ENCODE results near the gene HSD3B7.

Gene HSD3B7

DNA sequence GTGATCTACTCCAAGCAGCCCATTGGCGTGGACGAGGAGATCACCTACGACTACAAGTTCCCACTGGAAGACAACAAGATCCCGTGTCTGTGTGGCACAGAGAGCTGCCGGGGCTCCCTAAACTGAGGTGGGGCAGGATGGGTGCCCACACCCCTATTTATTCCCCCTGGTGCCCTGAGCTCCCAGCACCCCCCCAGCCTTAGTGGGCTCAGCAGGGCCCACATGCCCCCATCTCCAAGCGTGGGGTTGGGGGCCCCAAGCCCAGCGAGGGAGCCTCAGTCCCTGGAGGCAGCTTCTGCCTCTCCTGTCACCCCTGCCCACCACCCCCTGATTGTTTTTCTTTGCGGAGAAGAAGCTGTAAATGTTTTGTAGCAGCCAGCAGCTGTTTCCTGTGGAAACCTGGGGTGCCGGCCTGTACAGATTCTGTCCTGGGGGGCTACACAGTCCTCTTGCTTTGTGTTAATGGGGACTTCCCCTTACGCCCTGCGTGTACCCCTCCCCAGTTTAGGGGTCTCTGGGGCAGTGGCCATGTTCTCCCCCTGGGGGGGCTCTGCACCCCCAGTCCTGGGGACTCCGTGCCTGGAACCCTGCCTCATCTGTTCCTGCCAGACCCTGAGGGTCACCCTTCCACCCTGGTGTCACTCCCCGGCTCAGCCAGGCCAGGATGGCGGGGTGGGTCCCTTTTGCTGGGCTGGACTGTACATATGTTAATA lies 953 bp upstream of the HSD3B7 start:
- no peak for DNase-seq

DNA sequence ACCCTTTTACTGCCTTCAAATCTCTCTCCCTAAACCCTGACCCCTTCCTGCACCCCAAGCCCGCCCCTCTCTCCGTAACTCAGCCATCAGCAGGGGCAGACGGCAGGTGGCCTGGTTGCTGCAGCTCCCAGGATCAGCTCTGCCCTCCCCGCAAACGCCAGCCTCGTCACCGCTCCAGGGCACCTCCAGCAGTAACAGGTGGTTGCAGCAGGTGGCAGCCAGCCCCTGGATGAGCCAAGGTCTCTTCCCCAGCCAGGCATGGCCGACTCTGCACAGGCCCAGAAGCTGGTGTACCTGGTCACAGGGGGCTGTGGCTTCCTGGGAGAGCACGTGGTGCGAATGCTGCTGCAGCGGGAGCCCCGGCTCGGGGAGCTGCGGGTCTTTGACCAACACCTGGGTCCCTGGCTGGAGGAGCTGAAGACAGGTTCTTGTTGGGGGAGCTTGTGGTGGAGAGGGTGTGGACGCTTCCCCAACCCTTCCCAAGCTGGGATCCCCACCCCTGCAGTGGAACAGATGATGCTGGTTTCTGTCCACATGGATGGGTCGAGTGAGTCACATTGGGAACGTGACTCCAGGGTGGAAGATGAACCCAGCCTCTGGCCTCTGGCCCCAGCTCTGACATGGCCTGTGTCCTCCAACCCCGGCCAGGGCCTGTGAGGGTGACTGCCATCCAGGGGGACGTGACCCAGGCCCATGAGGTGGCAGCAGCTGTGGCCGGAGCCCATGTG lies 558 bp downstream of the HSD3B7 start:
- DNase-seq, result peak; percentile 48

DNA sequence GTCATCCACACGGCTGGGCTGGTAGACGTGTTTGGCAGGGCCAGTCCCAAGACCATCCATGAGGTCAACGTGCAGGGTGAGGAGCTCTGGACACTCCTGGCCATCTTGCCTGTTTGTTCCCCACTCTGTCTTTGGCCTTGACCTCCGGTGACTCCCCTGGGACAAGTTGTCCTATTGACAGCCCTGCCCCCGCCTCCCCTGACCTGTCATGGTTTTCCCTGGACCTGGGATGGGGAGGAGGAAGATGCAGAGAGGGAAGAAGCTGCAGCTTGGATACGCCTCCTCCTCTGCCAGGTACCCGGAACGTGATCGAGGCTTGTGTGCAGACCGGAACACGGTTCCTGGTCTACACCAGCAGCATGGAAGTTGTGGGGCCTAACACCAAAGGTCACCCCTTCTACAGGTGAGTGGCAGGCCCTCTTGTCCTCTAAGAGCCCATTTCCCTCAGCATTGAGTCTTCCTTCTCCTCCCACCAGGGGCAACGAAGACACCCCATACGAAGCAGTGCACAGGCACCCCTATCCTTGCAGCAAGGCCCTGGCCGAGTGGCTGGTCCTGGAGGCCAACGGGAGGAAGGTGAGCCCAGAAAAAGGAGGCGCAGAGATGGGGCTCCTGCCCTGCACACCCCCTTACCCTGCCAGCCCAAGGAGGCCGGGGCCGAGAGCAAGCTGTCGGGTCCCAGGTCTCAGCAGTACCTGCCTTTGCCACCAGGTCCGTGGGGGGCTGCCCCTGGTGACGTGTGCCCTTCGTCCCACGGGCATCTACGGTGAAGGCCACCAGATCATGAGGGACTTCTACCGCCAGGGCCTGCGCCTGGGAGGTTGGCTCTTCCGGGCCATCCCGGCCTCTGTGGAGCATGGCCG lies 1.4 kb downstream of the HSD3B7 start:
- DNase-seq, result no peak

DNA sequence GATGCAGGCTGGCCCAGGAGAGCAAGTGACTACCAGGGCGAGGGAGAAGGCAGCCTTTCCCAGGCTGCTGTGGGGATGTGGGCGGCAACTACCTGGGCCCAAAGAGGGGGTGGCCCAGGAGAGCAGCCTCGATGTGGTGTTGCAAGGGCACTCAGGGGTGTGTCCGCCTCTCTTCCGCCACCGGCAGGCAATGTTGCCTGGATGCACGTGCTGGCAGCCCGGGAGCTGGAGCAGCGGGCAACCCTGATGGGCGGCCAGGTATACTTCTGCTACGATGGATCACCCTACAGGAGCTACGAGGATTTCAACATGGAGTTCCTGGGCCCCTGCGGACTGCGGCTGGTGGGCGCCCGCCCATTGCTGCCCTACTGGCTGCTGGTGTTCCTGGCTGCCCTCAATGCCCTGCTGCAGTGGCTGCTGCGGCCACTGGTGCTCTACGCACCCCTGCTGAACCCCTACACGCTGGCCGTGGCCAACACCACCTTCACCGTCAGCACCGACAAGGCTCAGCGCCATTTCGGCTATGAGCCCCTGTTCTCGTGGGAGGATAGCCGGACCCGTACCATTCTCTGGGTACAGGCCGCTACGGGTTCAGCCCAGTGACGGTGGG lies 2.7 kb downstream of the HSD3B7 start:
- no peak for DNase-seq

DNA sequence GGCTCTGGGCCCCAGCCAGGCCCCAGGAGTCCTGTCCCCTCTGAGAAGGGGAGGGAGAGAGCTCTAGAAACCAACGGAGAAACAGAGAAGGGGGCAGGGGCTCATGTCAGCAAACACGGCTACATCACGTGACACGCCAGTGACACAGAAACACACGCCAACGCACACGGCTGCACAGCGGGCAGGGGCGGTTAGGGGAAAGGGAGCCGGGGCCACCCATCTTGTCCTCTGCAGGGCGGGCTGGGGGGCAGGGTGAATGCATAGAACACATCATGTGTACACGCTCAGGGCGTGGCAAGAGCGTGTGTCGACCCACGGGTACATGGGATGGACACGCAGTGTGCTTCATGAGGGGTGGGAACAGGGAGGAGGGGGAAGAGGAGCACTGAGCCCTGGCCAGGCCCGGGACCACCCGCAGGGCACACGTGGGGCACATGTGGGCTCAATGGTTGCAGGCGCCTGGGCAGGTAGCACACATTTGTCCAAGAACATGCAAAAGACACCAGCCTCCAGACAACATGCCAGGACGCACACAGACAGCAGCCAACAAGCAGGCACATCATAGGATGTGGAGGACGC lies 4.6 kb downstream of the HSD3B7 start:
- no peak for DNase-seq

DNA sequence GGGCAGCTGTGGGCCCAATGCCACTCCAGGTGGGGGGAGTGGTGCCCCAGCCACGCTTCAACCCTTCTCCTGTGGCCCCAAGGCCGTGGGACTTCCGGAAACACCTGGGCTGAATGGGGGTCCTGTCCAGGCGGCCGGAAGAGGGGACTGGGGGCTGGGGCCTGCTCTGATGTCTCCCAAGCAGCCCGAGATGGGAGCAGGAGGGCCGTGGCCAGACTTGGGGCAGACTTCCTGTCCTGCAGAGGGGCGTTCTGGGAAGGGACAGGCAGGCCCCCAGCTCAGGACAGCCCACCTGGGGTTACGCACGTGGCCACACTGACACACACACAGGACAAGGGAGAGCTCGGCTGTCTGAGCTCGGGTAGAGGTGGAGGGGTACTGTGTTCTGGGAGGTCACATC lies 5.1 kb downstream of the HSD3B7 start:
- no peak for DNase-seq

DNA sequence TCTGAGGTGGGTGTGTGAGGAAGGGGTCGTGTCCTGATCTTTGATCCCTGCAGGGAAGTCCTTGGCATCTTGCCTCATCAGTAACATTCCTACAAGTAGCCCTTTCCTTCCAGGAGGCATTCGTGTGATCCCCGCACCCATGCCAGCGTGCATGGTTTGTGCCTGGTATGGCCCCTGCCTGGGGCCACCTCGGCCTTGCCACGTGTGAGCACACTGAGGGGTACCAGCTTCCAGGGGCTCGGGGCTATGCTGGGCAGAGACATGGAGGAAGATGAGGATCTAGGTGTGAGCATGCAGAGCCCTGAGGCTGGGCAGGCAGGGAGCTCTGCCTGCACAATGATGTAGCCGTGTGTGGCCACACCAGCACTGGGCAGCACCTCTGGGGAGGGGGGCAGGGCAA lies 6.0 kb downstream of the HSD3B7 start:
- DNase-seq, result no peak

DNA sequence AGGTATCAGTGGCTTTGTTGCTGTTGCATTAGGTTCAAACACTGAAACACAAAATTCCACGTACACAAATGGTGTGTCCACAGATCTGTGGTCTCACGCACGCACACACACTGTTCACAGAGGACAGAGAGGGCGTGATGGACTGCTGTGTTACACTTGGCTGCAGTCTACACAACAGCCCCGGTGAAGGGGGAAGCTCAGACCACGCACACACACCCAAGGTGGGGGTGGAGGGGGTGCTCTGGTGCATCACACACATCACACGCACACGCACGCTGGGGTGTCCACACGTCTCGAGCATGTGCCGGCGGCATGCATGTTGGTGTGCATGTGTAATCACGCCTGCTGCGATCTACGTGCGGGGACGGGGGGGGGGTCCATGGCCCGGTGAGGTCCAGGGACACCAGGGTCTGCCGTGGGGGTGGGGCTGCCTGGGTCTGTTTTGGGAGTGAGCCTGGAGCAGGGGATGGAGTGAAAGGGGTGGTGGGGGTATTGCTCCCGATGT lies 7.3 kb downstream of the HSD3B7 start:
- no peak for DNase-seq

DNA sequence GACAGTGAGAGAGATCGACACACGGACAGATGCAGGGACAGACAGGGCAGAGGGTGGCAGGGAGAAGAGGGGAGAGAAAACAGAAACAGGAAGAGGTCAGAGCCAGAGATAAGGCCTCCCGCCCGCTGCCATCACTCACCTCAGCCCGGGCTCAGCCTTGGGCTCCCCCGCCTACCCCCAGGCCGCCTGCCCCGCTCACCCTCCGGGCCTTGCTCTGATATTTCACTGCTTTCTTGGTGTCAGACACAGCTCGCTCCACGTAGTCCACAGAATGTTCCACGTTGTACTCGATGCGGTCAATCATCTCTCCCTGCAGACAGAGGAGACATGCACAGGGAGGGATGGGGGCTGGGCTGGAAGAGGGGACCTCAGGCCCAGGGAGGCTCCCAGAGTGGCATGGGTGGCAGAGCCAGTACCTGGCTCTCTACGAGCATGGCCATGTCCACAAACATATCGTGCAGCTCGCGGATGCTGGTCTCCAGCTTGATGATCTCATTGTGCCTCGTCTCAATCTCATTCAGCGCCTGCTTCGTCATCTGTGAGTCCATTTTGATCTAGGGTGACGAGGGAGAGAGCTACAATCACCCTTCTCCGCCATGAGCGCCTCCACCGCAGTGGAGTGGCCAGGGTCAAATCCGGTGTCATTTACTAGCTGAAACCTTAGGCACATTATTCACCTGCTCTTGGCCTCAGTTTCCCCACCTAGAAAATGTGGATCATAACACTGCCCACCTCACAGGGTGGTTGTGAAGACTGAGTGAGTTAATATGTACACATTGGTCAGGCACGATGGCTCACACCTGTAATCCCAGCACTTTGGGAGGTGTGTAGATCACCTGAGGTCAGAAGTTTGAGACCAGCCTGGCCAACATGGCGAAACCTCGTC lies 8.2 kb downstream of the HSD3B7 start:
- no peak for DNase-seq

DNA sequence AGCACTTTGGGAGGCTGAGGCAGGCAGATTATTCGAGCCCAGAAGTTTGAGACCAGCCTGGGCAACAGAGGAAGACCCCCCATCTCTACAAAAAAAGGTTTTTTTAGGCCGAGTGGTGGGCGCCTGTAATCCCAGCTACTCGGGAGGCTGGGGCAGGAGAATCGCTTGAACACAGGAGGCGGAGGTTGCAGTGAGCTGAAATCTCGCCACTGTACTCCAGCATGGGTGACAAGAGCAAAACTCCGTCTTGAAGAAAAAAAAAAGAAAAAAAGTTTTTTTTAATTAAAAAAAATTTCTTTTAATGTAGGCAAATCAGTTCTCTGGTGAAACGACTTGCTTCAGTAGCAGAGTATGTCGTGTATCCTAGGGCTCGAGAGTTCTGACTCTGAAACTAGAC lies 10.9 kb downstream of the HSD3B7 start:
- DNase-seq, result no peak

DNA sequence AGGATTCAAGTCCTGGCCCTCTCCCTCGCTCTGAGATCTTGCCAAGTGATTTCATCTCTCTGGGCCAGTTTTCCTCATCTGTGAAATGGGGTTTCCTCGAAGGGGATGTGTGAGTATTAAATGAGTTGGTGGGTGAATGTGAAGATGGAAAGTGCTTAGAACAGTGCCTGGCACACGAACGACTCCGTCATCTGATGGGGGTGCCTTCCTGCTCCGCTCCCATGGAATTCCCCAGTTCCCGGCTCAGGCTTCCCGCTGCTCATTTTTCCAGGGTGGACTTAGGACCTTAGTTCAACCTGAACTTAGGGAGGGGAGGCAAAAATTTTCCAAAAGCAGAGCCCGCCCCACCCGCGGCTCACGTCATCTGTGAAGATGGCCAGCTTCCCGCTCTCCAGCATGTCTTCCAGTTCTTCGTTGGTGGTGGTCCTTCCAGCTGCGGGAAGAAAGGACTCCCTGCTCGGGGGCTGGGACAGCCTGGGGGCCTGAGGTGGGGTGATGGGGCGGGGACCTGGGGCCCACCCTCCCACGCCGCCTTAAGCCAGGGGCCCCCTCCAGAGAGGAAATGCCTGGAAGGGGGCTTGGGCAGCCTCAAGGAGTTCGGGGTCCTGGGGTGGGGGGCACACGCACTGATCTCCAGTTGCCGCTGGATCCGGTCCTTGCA lies 11.4 kb downstream of the HSD3B7 start:
- peak; percentile 71 for DNase-seq

DNA sequence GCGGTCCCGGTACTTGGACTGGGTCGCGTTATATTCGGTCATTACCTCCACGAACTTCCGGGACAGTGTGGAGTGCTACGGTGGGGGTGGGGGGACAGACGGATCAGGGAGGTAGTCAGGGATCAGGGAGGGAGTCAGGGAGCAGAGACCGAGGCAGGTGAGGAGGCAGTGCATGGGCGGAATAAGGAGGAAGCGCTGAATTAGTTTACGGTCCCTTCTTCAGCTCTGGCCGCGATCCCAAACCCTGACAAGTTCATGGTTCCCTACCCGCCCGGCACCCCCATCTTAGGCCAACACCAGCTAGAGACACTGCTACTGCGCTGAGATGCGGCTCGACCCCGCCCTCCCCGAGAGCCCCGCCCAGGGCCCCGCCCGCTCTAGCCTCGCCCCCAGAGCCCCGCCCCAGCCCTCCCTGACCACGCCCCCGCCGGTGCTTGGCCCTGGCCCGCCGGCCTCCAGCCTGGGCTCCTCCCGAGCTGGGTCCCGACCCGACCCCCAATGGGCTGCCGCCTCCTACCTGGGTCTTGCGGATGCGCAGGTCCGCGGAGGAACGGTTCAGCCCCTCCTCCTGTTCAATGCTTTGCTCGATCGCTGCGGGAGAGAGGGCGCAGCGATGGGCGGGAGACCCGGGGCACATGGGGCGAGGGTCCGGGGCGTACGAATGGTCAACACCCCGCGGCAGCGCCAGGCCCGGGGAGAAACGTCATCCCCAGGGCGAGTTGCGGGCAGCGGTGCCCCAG lies 12.1 kb downstream of the HSD3B7 start:
- peak; percentile 84 for DNase-seq

DNA sequence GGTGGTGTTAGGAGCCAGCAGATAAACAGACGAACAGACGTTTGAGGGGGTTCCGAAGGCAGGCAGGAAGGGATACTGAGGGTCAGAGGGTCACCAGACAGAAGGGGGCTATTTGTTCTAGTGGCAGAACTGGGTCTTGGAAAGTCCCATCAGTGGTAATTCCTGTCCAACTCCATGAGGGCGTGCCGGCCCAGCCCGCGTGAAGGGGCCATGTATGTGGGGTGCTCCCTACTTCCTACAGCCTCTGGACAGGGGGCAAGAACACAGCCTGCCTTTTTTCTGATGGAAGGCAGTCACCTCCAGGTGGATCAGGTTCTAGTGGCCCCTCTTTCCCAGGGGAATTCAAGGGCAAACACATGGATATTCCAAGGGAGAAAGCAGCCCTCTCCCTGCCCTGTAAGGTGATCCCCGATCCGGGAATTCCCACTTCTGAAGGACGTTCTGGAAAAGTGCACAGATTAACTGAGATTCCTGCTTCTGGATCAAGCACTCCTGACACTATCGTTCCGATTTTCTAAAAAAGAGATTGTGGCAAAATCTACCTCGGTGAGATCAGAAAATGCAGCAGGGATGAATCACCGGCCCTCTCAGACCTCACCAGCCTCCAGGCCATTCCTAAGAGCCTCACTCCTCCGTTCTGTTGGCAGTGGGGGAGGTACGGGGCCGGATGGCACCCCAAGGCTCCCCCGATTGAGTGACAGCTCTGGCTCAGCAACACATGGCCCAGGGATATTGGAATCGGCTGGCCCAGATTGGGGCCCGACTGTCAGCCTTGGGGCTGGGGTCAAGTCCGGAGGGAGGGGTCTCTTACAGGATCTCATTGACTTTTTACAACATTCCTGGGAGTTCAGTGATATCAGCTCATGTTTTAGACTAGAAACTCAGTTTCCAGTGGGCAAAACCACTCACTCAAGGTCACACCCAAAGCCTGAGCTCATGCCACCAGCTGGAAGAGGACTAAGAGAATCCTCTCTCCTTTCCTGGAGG lies 13.0 kb downstream of the HSD3B7 start:
- DNase-seq, result no peak

DNA sequence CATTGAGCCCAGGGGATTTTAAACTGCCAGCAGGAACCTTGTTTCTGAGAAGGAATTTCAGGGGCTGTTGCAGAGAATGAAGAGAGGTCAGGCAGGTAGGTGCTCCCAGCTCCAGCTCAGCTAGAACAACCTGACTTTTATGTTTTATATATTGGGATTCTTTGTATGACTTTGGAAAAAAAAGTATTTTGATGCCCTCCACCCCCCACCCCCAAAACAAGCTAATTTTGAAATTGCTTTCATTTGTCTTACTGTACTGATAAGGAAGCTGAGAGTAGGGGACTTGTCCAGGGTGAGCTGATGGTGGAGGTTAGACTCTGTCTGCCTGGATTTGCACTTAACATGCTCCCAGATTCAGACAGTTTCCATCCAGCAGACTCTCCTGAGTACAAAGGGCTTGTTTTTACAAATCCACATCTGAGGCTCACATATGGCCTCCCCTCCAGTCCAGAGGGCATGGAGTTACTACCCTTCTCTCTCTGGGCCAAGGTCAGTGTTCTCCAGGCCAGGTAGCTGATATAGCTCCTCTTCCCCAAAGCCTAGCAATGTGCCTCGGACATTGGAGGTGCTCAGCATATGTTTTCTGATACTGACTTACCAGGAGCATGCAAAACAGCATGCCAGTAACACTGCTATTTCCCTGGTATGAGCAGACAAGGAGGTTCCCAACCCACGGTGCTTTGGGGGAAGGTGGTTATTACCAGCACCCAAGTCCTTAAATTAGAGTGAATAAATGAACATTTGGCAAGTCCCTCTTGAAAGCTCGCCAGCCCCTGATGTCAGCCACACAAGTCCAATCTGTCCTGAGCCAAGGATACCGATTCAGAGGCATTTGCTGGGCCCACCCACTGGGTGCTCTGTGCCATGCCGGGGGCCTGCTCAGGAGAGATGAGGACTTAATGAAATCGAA lies 14.1 kb downstream of the HSD3B7 start:
- DNase-seq, result no peak

DNA sequence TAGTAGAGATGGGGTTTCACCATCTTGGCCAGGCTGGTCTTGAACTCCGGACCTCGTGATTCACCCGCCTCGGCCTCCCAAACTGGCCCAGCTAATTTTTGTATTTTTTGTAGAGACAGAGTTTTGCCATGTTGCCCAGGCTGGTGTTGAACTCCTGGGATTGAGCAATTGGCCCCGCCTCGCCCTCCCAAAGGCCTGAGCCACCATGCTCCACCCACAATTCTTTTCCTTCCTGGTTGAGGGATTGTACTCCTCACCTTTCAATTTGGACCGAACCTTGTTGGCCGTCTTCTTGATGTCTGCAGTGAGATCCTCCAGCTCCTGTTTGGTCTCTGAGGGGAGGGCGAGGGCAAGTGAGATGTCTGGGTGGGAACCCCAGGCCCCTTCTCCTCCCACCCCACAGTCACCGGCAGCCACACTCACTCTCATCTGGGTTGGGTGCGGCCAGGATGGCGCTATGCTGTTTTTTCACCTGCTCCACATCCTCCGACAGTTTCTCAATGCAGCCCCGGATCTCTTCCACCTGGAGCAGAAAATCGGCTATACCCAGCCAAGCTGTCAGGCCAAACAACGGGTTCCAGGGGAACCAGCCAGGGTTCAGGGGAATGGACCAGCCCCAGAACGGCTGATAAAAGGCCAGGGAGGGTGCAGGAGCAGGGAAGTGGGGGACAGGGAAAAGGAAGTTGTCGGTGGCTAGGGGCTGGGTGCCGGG lies 15.8 kb downstream of the HSD3B7 start:
- no peak for DNase-seq

DNA sequence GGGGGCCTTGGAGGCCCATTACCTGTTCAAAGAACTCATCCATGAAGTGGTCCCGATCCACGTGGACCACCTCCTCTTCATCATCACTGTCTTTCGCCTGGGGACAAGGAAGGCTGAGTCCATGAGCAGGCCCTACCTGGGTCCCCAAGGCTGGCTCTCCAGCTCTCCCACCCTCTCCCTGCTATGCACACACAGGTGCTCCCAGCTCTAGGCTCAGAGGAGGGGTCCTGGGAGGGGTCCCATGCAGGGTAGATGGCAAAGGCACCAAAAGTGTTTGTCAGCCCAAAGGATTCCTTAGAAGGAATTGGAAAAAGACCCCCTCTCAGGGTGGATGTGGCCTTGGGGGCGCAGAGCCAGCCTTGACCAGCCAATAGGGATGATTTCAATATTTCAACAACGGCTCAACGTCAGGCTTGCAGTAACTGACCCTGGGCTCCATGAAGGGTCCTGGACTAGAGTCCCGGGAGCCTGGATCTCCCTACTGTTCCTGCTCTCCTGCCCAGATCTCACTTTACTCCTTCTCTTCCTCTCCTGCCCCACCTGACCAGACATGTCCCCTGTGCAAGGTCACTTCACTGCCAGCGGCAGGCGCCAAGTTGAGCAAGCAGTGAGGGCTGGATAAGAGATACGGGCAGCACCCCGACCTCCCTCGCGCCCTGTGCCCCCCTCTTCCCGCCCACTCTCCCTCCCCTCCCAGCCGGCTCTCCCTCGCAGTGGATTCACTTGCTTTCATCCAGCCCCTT lies 16.7 kb downstream of the HSD3B7 start:
- DNase-seq, result no peak
